Measurements from ENCODE around the gene FSTL4.

The FSTL4 gene

DNA sequence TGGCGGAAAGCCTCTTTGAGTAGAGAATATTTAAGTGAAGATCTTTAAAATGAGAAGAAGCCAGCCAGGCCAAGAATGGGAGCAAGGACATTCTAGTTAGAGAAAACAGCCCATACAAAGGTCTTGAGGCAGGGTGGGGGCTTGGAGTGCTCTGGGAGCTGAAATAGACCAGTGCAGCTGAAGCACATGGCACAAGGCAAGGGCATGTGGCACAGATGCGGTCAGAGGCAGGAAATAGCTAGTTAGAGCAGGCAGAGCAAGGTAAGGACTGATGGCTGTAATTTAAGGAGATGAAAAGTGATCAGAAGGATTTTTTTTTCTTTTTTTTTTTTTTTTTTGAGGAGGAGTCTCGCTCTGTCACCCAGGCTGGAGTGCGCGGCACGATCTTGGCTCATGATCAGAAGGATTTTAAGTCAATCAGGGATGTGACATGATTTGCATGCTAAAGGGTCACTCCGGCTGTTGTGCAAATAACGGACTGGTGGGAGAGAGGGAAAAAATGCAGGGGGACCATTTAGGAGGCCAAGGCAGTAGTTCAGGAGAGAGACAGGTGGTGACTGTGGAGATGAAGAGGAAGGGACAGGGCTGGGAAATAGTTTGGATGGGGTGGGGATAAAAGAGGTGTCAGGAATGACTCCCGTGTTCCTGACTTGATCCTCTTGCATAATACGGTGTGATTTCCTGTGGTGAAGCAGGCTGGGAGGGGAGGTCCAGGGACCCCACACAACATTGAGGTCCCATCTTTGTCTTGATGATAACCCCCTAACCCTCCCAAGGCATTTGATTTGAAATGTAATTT, 352.9 kb downstream of the FSTL4 start:
- Histone ChIP-seq H3K79me2 (ENCODE audit: low read length) (no peaks in the 10 kb centered on the region), H3K4me3 (ENCODE audit: low read length) (no peak overlapping the region), H2AFZ (ENCODE audit: low read length) (peak overlapping the region; percentile 41; the same call in 1 of the 2 replicates), H3K9me3 (replicated peaks; ENCODE audit: insufficient read depth, low read length) (no peaks in the 10 kb centered on the region), H3K36me3 (replicated peaks; ENCODE audit: insufficient read depth, low read length) (no peaks in the 10 kb centered on the region), H3K9me2 (replicated peaks; ENCODE audit: insufficient read depth, low read length) (no peaks in the 10 kb centered on the region), H4K20me1 (ENCODE audit: insufficient read depth, low read length) (no peaks in the 10 kb centered on the region), H3K27me3 (replicated peaks; ENCODE audit: insufficient read depth, low read length) (no peaks in the 10 kb centered on the region), H3F3A (ENCODE audit: insufficient read depth, low read length) (no peaks in the 10 kb centered on the region), H3K4me1 (ENCODE audit: low read length) (peaks cover 20% of the 10 kb centered on the region), H3K9ac (ENCODE audit: low read length) (no peak overlapping the region), H3K27ac (ENCODE audit: low read length) (no peak overlapping the region), H3K4me2 (ENCODE audit: low read depth, low read length) (no peak overlapping the region)
- peak; percentile 86 for DNase-seq
- TF ChIP-seq, protein P1, sequence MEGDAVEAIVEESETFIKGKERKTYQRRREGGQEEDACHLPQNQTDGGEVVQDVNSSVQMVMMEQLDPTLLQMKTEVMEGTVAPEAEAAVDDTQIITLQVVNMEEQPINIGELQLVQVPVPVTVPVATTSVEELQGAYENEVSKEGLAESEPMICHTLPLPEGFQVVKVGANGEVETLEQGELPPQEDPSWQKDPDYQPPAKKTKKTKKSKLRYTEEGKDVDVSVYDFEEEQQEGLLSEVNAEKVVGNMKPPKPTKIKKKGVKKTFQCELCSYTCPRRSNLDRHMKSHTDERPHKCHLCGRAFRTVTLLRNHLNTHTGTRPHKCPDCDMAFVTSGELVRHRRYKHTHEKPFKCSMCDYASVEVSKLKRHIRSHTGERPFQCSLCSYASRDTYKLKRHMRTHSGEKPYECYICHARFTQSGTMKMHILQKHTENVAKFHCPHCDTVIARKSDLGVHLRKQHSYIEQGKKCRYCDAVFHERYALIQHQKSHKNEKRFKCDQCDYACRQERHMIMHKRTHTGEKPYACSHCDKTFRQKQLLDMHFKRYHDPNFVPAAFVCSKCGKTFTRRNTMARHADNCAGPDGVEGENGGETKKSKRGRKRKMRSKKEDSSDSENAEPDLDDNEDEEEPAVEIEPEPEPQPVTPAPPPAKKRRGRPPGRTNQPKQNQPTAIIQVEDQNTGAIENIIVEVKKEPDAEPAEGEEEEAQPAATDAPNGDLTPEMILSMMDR (IDR thresholded peaks at IDR 0.05; ENCODE audit: low read length) = no peak
- TF ChIP-seq EZH2 (optimal IDR thresholded peaks at IDR 0.05; ENCODE audit: low read depth, low read length) (no peak), EZH2phosphoT487 (IDR thresholded peaks at IDR 0.05; ENCODE audit: low read length) (no peak)

DNA sequence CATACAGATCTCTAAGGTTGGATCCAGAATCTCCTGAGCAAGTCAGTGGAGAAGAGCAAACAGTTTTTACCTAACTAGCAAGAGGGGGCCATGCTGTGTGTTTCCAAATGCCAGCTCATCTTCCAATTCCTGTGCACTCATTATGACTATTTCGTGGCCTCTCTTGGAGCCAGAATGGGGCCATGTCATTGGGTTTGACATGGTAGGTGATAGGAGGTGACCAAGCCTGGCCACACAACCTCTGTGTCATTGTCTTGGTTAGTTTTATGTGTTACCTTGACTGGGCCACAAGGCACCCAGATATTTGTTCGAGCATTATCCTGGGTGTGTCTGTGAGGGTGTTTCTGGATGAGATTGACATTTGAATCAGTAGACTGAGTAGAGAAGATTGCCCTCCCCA, 354.4 kb downstream of the FSTL4 start:
- Histone ChIP-seq H3K9me2 (replicated peaks; ENCODE audit: insufficient read depth, low read length) (no peaks in the 10 kb centered on the region), H4K20me1 (ENCODE audit: insufficient read depth, low read length) (no peaks in the 10 kb centered on the region), H3K4me3 (ENCODE audit: low read length) (no peak overlapping the region), H3K9me3 (replicated peaks; ENCODE audit: insufficient read depth, low read length) (no peaks in the 10 kb centered on the region), H3K4me1 (ENCODE audit: low read length) (peaks cover 20% of the 10 kb centered on the region), H3K79me2 (ENCODE audit: low read length) (no peaks in the 10 kb centered on the region), H3K4me2 (ENCODE audit: low read depth, low read length) (no peak overlapping the region), H3K36me3 (replicated peaks; ENCODE audit: insufficient read depth, low read length) (no peaks in the 10 kb centered on the region), H3K9ac (ENCODE audit: low read length) (no peak overlapping the region), H3K27ac (ENCODE audit: low read length) (no peak overlapping the region), H3K27me3 (replicated peaks; ENCODE audit: insufficient read depth, low read length) (no peaks in the 10 kb centered on the region), H2AFZ (ENCODE audit: low read length) (no peak overlapping the region), H3F3A (ENCODE audit: insufficient read depth, low read length) (no peaks in the 10 kb centered on the region)
- DNase-seq = no peak
- TF ChIP-seq, protein P1 (IDR thresholded peaks at IDR 0.05; ENCODE audit: low read length) = no peak
- TF ChIP-seq EZH2 (optimal IDR thresholded peaks at IDR 0.05; ENCODE audit: low read depth, low read length) (no peak), EZH2phosphoT487 (IDR thresholded peaks at IDR 0.05; ENCODE audit: low read length) (no peak)

DNA sequence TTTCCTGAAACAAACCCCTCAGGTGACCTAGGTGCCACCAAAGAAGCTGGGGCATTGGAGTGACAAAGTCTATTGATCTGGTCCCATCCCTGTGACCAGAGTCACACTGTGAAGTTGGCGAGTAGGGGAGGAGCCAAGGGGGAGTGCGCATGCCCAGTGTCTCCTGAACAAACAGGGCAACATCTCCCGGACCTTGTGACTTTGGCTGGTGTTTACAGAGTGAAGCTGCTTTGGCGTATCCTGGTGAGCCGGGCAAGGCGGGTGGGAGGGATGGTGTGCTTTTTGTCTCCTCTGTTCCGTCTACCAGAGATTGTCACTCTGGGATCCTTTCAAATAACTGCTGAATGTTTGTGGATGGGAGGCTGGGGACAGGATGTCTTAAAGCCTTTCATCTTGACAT, 356.1 kb downstream of the FSTL4 start:
- no peaks in the 10 kb centered on the region for H3K9me3 ChIP-seq (replicated peaks; ENCODE audit: insufficient read depth, low read length)

More for the DNA sequence above, 356.1 kb downstream of the FSTL4 start:
- Histone ChIP-seq H4K20me1 (ENCODE audit: insufficient read depth, low read length) (no peaks in the 10 kb centered on the region), H3K4me3 (ENCODE audit: low read length) (no peak overlapping the region), H3K9me2 (replicated peaks; ENCODE audit: insufficient read depth, low read length) (no peaks in the 10 kb centered on the region), H3K27ac (ENCODE audit: low read length) (no peak overlapping the region), H3K9ac (ENCODE audit: low read length) (no peak overlapping the region), H3K4me2 (ENCODE audit: low read depth, low read length) (no peak overlapping the region), H2AFZ (ENCODE audit: low read length) (no peak overlapping the region), H3K79me2 (ENCODE audit: low read length) (no peaks in the 10 kb centered on the region), H3K36me3 (replicated peaks; ENCODE audit: insufficient read depth, low read length) (no peaks in the 10 kb centered on the region), H3K27me3 (replicated peaks; ENCODE audit: insufficient read depth, low read length) (no peaks in the 10 kb centered on the region), H3K4me1 (ENCODE audit: low read length) (peaks cover 20% of the 10 kb centered on the region), H3F3A (ENCODE audit: insufficient read depth, low read length) (no peaks in the 10 kb centered on the region)
- no peak for DNase-seq
- TF ChIP-seq, protein P1 (IDR thresholded peaks at IDR 0.05; ENCODE audit: low read length) = no peak
- TF ChIP-seq EZH2phosphoT487 (IDR thresholded peaks at IDR 0.05; ENCODE audit: low read length) (no peak), EZH2 (optimal IDR thresholded peaks at IDR 0.05; ENCODE audit: low read depth, low read length) (no peak)
